Pulmonary artery endothelial cell (primary cell): Measurements from ENCODE around the gene MYOZ2. TPM values are rescaled to one million over a fixed set of nuclear protein-coding genes. Genes with fewer than 3 reads are reported as not detected.
"Not testable (repeated sequence)": the region's sequence is repeated elsewhere in the genome, so short reads cannot be mapped to it uniquely, and the experiment has no call there.

Experiments used
- DNase-seq: peaks from one replicate; pipeline ENCODE4 v3.0.0-alpha.2; 2011; ENCODE audit warnings: low read depth, low spot score
- total RNA-seq: library from RNA; depleted of rRNA; stranded (reverse); fragments of >200 nt; gene quantifications from 2 replicates; pipeline ENCODE4 v1.2.3, GENCODE V29; 2014

MYOZ2 gene
- total RNA-seq, 1 donor from 2014 or later: 0.20 TPM

- no peak for DNase-seq
Observed at GRCh38 chr4:119128148-119128547, 7.5 kb upstream of the MYOZ2 start.

- DNase-seq: no peak
Observed at GRCh38 chr4:119130365-119131065, 5.1 kb upstream of the MYOZ2 start.

- DNase-seq: no peak
Observed at GRCh38 chr4:119131164-119131563, 4.5 kb upstream of the MYOZ2 start.

- no peak for DNase-seq
Observed at GRCh38 chr4:119132306-119132705, 3.3 kb upstream of the MYOZ2 start.

- no peak for DNase-seq
Observed at GRCh38 chr4:119136546-119136945, 914 bp downstream of the MYOZ2 start.

GRCh38 chr4:119138046-119138445 lies 2.4 kb downstream of the MYOZ2 start:
- DNase-seq: no peak

GRCh38 chr4:119139311-119139710 lies 3.7 kb downstream of the MYOZ2 start:
- DNase-seq: no peak

- no peak for DNase-seq
Observed at GRCh38 chr4:119139822-119140252, 4.2 kb downstream of the MYOZ2 start.

GRCh38 chr4:119141283-119141682 lies 5.7 kb downstream of the MYOZ2 start:
- not testable (repeated sequence) for DNase-seq

- no peak for DNase-seq
Observed at GRCh38 chr4:119142833-119143232, 7.2 kb downstream of the MYOZ2 start.

GRCh38 chr4:119143341-119143740 lies 7.7 kb downstream of the MYOZ2 start:
- DNase-seq: not testable (repeated sequence)

GRCh38 chr4:119149110-119149509 lies 13.5 kb downstream of the MYOZ2 start:
- DNase-seq: no peak

GRCh38 chr4:119151161-119151560 lies 15.5 kb downstream of the MYOZ2 start:
- DNase-seq: no peak

- no peak for DNase-seq
Observed at GRCh38 chr4:119152741-119153140, 17.1 kb downstream of the MYOZ2 start.

- DNase-seq: no peak
Observed at GRCh38 chr4:119162174-119162573, 26.5 kb downstream of the MYOZ2 start.

- no peak for DNase-seq
Observed at GRCh38 chr4:119165767-119166166, 30.1 kb downstream of the MYOZ2 start.

GRCh38 chr4:119170195-119170594 lies 34.6 kb downstream of the MYOZ2 start:
- no peak for DNase-seq

GRCh38 chr4:119172223-119172622 lies 36.6 kb downstream of the MYOZ2 start:
- no peak for DNase-seq

- DNase-seq: not testable (repeated sequence)
Observed at GRCh38 chr4:119173729-119174361, 38.2 kb downstream of the MYOZ2 start.

GRCh38 chr4:119179011-119179410 lies 43.4 kb downstream of the MYOZ2 start:
- DNase-seq: no peak

GRCh38 chr4:119184128-119184527 lies 48.5 kb downstream of the MYOZ2 start:
- no peak for DNase-seq

- no peak for DNase-seq
Observed at GRCh38 chr4:119189638-119190037, 54.0 kb downstream of the MYOZ2 start.

- DNase-seq: no peak
Observed at GRCh38 chr4:119190354-119190753, 54.7 kb downstream of the MYOZ2 start.
